GM12891 (cell line): ENCODE data around the gene MGAT4D.

Experiments used
- DNase-seq: peaks from one replicate; pipeline ENCODE4 v3.0.0; 2011; ENCODE audit warnings: low spot score; ENCODE audit not compliant: insufficient read length
- FAIRE-seq: peaks from 2 replicates; lab custom pipeline; 2011; peaks lifted over from hg19 to GRCh38; lab: Jason Lieb, UNC
- PAX5 ChIP-seq: IDR thresholded peaks from 2 replicates; pipeline ENCODE4 v1.6.1; 2011; ENCODE audit warnings: low read length, moderate library complexity, mild to moderate bottlenecking; ENCODE audit not compliant: insufficient read depth, severe bottlenecking
- POLR2A ChIP-seq: IDR thresholded peaks from 2 replicates; pipeline ENCODE4 v1.6.1; 2011; ENCODE audit warnings: low read depth, low read length, control low read depth
- POLR2AphosphoS5 ChIP-seq: IDR thresholded peaks from 2 replicates; pipeline ENCODE4 v1.6.1; 2011; ENCODE audit warnings: low read depth, low read length, control low read depth
- POU2F2 ChIP-seq: IDR thresholded peaks from 2 replicates; pipeline ENCODE4 v1.6.1; 2011; ENCODE audit warnings: low read depth, mild to moderate bottlenecking, control low read depth, low read length, moderate library complexity
- SPI1 ChIP-seq: IDR thresholded peaks from 2 replicates; pipeline ENCODE4 v1.6.1; 2011; ENCODE audit warnings: low read depth, low read length, control low read depth
- TAF1 ChIP-seq: IDR thresholded peaks from 2 replicates; pipeline ENCODE4 v1.6.1; 2011; ENCODE audit warnings: low read depth, low read length, control low read depth

Gene MGAT4D

DNA sequence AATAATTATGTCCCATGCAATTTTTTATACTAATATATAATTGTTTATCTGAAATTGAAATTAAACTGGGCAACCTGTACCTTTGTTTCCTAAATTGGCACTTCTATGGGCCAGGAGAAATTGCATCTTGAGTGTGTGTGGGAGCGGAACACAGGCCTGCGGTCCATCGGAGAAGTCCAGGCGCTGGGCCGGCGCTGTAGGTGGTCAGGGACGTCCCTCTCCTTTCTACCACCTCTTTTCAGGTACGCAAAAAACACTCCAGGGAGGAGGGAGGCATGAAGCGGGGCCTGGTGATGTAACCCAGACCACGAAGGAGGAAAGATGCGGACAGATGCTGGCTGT, 717 bp downstream of the MGAT4D start:
- TF ChIP-seq POLR2AphosphoS5 (no peak), SPI1 (no peak), POU2F2 (no peak), TAF1 (no peak), POLR2A (no peak), PAX5 (no peak)
- FAIRE-seq (no peak), DNase-seq (no peak)

DNA sequence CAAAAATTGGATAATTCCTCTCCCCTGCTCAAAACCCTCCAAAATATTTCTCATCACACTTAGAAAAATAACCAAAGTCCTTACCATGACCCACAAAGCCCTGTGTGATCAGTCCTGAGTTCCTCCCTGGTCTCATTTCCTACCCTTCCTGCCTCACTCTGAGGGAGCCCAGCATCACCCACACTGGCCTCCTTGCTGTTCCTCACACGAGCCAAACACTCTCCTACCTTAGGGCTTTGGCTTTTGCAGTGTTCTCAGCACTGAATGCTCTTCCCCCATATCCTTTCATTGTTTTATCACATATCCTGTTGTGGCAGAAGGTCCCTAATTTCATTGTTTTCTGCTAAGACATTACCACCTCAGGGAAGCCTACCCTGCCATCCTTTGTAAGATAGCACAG, 12.2 kb downstream of the MGAT4D start:
- no peak for FAIRE-seq
- DNase-seq, result no peak
- TF ChIP-seq POLR2AphosphoS5 (no peak), POU2F2 (no peak), PAX5 (no peak), SPI1 (no peak), TAF1 (no peak), POLR2A (no peak)

DNA sequence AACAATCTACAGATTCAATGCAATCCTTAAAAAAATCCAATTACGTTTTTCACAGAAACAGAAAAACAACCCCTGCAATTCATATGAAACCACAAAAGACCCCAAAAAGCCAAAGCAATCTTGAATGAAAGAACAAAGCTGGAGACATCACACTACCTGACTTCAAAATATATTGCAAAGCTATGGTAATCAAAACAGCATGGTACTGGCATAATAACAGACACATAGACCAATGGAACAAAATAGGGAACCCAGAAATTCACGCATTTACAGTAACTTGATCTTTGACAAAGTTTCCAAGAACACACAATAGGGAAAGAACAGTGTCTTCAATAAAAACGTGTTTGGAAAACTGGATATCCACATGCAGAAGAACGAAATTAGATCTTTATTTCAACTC, 14.6 kb downstream of the MGAT4D start:
- DNase-seq (no peak), FAIRE-seq (no peak)
- no peak for TF ChIP-seq POLR2A
- TF ChIP-seq PAX5, result no peak
- TF ChIP-seq TAF1, result no peak
- TF ChIP-seq POU2F2, result no peak
- TF ChIP-seq POLR2AphosphoS5, result no peak
- TF ChIP-seq SPI1, result no peak

DNA sequence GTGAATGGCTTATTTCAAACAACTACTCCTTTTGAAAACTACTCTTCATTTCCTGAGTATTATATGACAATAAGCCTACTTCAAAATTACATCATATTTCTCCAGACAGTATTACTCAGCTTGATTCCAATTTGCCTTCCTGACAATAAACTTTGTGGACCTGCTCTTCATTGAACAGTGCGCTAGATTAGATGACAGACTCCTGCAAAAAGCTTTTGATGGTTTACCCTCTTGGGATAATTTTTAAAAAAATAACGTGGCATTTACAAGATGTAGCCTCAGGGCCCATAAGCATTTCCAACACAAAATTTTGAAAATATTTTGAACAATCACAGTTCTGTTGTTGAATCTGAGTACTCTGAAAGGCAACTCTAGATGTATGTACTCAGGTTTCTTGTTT, 25.9 kb downstream of the MGAT4D start:
- DNase-seq (no peak), FAIRE-seq (no peak)
- TF ChIP-seq POU2F2, result no peak
- TF ChIP-seq PAX5, result no peak
- no peak for TF ChIP-seq POLR2AphosphoS5
- TF ChIP-seq TAF1, result no peak
- TF ChIP-seq SPI1, result no peak
- TF ChIP-seq POLR2A, result no peak

DNA sequence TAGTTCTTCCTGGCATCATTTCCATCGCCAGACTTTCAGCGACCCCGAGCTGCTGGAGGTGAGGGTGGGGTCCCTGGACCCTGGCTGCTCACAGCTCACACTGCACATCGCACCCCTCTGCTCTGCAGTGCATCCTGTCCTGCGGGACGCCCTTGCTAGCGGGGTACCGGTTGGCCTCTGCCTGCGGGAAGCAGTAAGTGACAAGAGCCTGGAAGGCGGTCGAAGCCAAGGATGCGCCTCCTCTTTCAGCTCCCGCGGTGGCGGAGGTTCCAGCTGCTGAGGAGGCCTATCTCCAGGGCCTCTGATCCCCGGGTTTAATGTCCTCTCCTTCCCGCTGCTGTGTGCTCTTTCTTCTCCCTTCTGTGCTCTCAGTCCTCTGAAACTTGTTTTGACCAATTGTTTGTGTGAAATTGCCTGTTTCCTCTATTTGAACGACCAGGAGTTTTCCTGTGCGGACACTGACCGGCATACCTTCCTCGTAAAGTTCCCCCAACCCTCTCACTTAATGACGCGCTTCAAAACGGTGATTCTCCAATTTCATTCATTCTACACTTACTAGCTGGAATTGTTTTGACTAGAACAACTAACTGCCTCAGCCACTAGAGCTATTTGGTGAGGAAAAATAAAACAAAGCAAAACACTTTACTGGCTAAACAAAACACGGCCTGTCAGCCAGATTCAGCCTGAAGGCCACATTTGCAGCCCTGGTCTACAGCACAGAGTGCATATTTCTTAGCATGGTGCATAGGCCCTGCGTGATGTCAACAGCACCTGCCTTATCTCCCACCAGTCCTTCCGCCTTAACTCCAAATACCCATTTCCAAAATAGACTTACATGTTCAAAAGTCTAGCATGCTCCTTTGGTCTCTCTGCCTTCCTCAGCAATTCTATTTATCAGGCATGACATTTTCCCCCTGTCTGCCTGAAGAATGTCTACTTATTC, 28.0 kb downstream of the MGAT4D start:
- no peak for TF ChIP-seq POLR2A
- no peak for TF ChIP-seq PAX5
- no peak for TF ChIP-seq SPI1
- TF ChIP-seq POU2F2, result no peak
- TF ChIP-seq POLR2AphosphoS5, result no peak
- TF ChIP-seq TAF1, result no peak
- FAIRE-seq (no peak), DNase-seq (no peak)

DNA sequence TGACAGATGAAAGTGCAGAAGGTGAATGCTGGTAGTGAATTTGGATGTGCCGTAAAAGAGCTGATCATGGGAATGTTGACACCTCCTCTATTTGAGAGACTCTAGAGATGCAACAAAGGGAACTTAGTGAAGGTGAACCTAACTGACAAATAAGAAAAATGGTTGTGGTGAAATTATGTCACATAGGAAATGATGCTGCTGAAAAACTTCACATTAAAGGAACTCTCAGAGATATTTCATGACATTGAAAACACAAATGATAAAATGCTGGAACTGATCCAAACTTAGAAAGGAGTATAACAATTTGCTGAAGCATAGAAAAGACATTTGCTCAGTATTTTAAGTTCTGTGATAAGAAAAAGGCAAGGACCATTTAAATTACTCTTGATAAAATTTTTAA, 31.9 kb downstream of the MGAT4D start:
- DNase-seq (no peak), FAIRE-seq (no peak)
- TF ChIP-seq POLR2A, result no peak
- no peak for TF ChIP-seq PAX5
- TF ChIP-seq TAF1, result no peak
- no peak for TF ChIP-seq POLR2AphosphoS5
- no peak for TF ChIP-seq SPI1
- TF ChIP-seq POU2F2, result no peak

DNA sequence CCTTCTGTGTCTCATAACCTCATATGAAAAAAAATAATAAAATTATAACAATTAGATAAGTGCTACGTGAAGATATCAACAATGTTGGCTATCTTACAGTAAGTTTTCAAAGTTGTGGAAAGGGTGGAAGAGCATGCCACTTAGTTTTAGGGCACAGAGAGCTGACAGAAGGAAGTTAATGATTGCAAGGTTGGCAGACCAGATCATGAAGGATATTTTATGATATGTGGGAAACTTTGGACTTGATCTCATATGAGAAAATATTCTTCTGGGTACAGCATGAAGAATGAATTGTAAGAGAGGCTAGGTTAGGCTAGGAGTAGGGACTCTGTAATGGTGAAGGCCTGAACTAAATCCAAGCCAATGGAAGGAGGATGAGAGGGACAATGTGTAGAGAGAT, 34.5 kb downstream of the MGAT4D start:
- no peak for FAIRE-seq
- TF ChIP-seq PAX5, result no peak
- TF ChIP-seq SPI1, result no peak
- TF ChIP-seq TAF1, result no peak
- TF ChIP-seq POLR2A, result no peak
- no peak for TF ChIP-seq POLR2AphosphoS5
- TF ChIP-seq POU2F2, result no peak
- no peak for DNase-seq

DNA sequence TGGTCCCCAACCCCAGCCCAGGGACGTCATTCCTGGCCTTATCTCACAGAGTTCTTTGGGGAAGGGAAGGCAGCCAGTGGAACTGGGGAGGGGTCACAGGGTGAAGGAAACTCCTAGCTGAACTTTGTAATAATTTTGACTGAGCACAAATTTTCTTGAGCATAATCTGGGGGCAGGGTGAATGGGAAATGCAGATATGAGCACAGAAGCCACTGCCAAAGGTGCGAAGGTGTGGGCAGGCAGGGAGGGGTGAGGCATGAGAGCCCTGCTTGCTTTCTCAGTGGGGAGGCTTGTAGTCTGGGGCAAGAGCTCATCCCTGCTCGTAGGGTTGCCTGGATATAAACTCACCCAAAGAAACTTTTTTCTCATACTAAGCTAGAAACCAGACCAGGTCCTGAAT, 34.9 kb downstream of the MGAT4D start:
- DNase-seq, result no peak
- FAIRE-seq, result no peak
- TF ChIP-seq POU2F2 (no peak), POLR2AphosphoS5 (no peak), SPI1 (no peak), PAX5 (no peak)

DNA sequence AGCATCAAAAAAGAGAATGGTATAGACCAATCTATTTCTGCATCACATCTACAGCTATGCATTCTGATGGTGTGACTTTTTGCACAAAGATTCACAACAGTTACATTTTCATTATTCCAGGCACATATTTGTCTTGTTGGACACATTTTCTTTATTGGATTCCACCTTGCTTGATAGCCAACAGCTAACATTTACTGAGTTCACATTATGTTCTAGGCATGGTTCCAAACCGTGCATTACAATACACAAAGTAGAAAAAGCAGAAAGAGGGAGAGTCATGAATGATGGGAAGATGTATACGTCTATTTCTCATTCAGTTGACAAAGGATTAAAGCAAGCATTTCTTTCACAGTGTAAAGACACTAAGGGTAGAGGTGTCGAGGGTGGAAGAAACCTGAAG, 47.7 kb downstream of the MGAT4D start:
- DNase-seq, result no peak
- no peak for TF ChIP-seq POLR2A
- TF ChIP-seq TAF1, result no peak
- no peak for TF ChIP-seq POLR2AphosphoS5
- no peak for TF ChIP-seq PAX5
- no peak for TF ChIP-seq POU2F2
- FAIRE-seq, result no peak

DNA sequence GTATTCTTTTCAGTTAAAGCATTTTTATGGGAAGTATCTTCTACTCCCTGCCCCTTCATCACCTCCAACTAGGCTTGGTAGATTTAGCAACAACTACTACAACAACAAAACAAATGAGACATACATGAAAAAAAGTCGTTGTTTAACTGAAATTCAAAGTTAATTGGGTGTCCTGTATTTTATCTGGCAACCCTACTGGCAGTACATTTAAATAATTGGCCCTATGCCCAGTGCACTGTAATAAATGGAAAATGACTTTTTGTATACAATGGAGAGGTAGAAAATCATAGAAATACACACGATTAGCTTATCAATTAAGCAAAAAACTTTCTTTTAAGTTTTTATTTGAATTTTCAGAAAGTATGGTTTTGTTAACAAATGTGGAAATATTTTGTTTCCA, 49.3 kb downstream of the MGAT4D start:
- DNase-seq (no peak), FAIRE-seq (no peak)
- TF ChIP-seq POU2F2 (no peak), SPI1 (no peak), TAF1 (no peak), POLR2A (no peak), POLR2AphosphoS5 (no peak), PAX5 (no peak)
